ENCODE data around the gene SCAMP5. TPM values are rescaled to one million over a fixed set of nuclear protein-coding genes. Genes with fewer than 3 reads are reported as not detected.
A peak's percentile ranks its signal among the peaks of the same experiment; 100 is the strongest.

SCAMP5 gene
- total RNA-seq, 4 donors from 2014 or later, result 11.3 to 24.8 (median 15.8) TPM; not detected in 1

- 10 to 16% methylated on average over 5 to 12 of the region's 12 CpGs for WGBS, 2 donors (ENCODE audit: low coverage in 1 of 2)
- Histone ChIP-seq H3K36me3 (no peaks in the 10 kb centered on the region), H3K9me3 (no peaks in the 10 kb centered on the region), H3K4me3 (peak overlapping the region; percentile 67 to 97 (median 80)), H3K27ac (peak overlapping the region; percentile 87 to 95 (median 92)), H3K4me1 (peaks cover 10 to 21% (median 14%) of the 10 kb centered on the region in 4 donors), H3K27me3 (no peaks in the 10 kb centered on the region)
- TF ChIP-seq POLR2A (IDR thresholded peaks at IDR 0.05), result no peak
- no peak for TF ChIP-seq EP300 (IDR thresholded peaks at IDR 0.05; ENCODE audit: low read depth)
- TF ChIP-seq CTCF (IDR thresholded peaks at IDR 0.05), result no peak
- no peak for TF ChIP-seq POLR2AphosphoS5 (IDR thresholded peaks at IDR 0.05)
- in situ Hi-C loops (cut with MboI; ENCODE audit: low pct_ligation_motif_present in 1 of 4, low pct_unique_long_range_greater_than_20kb in 1 of 4, low sequenced_read_pairs in 3 of 4) (loop anchor here in 2 of 4 donors (10.0 to 25.0 kb wide), 3 partner anchors 181 to 313 kb away; partner anchors contain the start of genes C15orf39 (in 1 of the 2), COMMD4 (in 1 of the 2) and NEIL1 (in 1 of the 2)), intact Hi-C loops (cut with DNase I; ENCODE audit: low total_unique reads) (no loop called here)
- DNase-seq, result no peak
Measured at GRCh38 chr15:75023872-75024636, 28.7 kb downstream of the SCAMP5 start.

GRCh38 chr15:75025107-75025506, 29.7 kb downstream of the SCAMP5 start:
- TF ChIP-seq POLR2AphosphoS5 (IDR thresholded peaks at IDR 0.05) (no peak), EP300 (IDR thresholded peaks at IDR 0.05; ENCODE audit: low read depth) (no peak), POLR2A (IDR thresholded peaks at IDR 0.05) (no peak), CTCF (IDR thresholded peaks at IDR 0.05) (no peak)
- peak overlapping the region in 1 of 4 donors; percentile 92 for H3K27ac ChIP-seq
- H3K9me3 ChIP-seq, result no peaks in the 10 kb centered on the region
- peaks cover 17 to 31% (median 23%) of the 10 kb centered on the region in 4 donors for H3K4me1 ChIP-seq
- H3K36me3 ChIP-seq, result no peaks in the 10 kb centered on the region
- no peak for DNase-seq
- no peaks in the 10 kb centered on the region for H3K27me3 ChIP-seq
- in situ Hi-C loops (cut with MboI; ENCODE audit: low pct_ligation_motif_present in 1 of 4, low pct_unique_long_range_greater_than_20kb in 1 of 4, low sequenced_read_pairs in 3 of 4) (loop anchor here in 2 of 4 donors (5.0 to 10.0 kb wide), 2 partner anchors 180 to 182 kb away; partner anchors contain the start of gene C15orf39 (in 1 of the 2)), intact Hi-C loops (cut with DNase I; ENCODE audit: low total_unique reads) (no loop called here)
- no peak overlapping the region for H3K4me3 ChIP-seq
- 60% methylated on average over 2 to 3 of the region's 3 CpGs for WGBS, 2 donors (ENCODE audit: low coverage in 1 of 2)

- DNase-seq, result no peak
Measured at GRCh38 chr15:75025548-75026260, 30.3 kb downstream of the SCAMP5 start.

More at GRCh38 chr15:75025548-75026260, 30.3 kb downstream of the SCAMP5 start:
- Histone ChIP-seq H3K27ac (peak overlapping the region in 1 of 4 donors; percentile 92), H3K27me3 (no peaks in the 10 kb centered on the region), H3K36me3 (no peaks in the 10 kb centered on the region), H3K4me3 (no peak overlapping the region), H3K4me1 (peaks cover 21 to 34% (median 25%) of the 10 kb centered on the region in 4 donors), H3K9me3 (no peaks in the 10 kb centered on the region)
- 60 to 79% methylated on average over 1 to 5 of the region's 5 CpGs for WGBS, 2 donors (ENCODE audit: low coverage in 1 of 2)
- in situ Hi-C loops (cut with MboI; ENCODE audit: low pct_ligation_motif_present in 1 of 4, low pct_unique_long_range_greater_than_20kb in 1 of 4, low sequenced_read_pairs in 3 of 4), result loop anchor here in 2 of 4 donors (5.0 to 10.0 kb wide), 2 partner anchors 179 to 182 kb away; partner anchors contain the start of gene C15orf39 (in 1 of the 2)
- TF ChIP-seq POLR2AphosphoS5 (IDR thresholded peaks at IDR 0.05) (no peak), CTCF (IDR thresholded peaks at IDR 0.05) (no peak)
- intact Hi-C loops (cut with DNase I; ENCODE audit: low total_unique reads), result no loop called here
